HG02571 (cell line): ENCODE measurements around the gene CRYM.
"Not testable (repeated sequence)": the region's sequence is repeated elsewhere in the genome, so short reads cannot be mapped to it uniquely, and the experiment has no call there.

Experiments
- ATAC-seq: cut with Tn5 transposase; IDR thresholded peaks from one replicate; pipeline ENCODE4 v1.9.1; 2021; ENCODE audit warnings: mild to moderate bottlenecking, moderate library complexity; ENCODE audit not compliant: unreplicated experiment

CRYM gene

DNA sequence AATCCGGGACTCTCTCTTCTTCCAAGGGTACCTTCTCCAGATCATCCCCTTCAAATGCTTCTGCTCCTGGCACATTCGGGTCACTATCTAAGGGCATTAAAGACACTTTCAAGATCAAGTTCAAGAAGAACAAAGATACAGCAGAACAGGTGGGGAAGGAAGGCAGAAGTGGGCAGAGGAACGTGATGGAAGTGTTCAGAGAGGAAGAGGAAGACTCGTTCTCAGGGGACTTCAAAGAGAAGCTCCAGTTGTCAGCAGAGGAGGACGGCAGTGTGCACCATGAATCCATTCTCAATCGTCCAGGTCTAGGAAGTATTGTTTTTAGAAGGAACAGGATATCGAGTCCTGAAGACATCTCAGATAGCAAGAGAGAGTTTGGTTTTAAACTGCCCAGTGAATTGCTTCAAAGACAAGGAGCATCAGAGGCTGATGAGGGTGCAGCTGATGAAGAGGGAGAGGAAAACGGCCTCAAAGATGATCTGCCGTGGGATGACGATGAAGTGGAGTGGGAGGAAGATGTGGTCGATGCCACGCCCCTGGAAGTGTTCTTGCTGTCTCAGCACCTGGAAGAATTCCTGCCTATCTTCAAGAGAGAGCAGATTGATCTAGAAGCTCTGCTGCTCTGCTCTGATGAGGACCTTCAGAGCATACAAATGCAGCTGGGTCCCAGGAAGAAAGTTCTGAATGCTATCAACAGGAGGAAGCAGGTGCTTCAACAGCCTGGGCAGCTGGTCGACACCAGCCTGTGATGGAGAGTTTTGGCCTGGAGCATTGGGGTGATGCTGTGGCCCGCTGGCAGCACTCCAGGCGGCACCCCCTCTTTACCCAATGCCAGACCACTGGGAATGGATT, 27.8 kb downstream of the CRYM start:
- ATAC-seq = no peak

DNA sequence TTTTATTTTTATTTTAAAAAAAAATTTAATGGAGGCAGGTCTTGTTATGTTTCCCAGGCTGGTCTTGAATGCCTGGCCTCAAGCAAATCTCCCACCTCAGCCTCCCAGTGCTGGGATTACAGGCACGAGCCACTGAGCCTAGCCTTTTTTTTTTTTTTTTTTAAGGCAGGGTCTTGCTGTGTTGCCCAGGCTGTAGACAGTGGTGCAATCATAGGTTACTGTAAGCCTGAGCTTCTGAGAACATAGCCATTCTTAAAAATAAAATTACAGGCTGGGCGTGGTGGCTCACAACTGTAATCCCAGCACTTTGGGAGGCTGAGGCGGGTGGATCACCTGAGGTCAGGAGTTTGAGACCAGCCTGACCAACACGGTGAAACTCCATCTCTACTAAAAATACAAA, 29.9 kb downstream of the CRYM start:
- not testable (repeated sequence) for ATAC-seq

DNA sequence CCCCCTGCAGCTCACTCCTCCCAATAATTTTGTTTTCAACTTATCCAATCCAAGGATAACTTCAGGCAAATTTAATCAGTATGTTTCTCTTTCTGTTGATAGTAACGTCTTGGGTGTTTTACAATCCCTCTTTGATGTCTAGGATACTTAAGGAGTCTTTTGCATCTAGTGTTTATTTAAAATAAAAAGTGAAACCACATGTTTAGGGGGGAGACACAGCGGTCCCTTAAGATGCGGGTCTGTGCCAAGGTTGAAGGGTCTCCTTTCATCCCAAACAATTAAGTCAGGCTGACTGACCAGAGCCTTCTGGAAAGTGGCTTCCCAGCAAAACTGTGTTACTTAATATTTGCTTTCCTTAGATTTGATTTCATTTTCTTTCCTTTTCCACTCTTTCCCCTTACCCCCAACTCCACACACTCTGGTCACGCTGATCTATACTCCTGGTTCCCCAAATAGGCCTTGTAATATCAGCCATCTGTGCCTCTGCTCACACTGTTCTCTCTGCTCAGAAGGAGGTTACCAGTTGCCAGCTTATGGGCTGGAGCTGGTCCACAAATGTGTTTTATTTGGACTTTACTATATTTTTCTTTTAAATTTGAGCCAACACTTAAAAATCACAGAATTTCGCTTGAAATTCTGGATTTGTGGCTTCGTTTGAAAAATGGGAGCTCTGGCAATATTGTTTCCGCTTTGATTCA, 33.4 kb downstream of the CRYM start:
- no peak for ATAC-seq

GRCh38 chr16:21242756-21243155, 35.3 kb downstream of the CRYM start:
- no peak for ATAC-seq

DNA sequence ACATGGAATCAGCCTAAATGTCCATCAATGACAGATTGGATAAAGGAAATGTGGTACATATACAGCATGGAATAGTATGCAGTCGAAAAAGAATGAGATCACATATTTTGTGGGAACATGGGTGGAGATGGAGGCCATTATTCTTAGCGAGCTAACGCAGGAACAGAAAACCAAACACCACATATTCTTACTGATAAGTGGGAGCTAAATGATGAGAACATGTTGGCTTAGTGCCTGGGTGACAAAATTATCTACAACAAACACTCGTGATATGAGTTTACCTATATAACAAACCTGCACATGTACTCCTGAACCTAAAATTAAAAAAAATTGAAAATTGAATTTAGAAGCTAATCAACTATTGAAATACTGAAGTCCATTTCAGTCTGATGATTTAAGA, 38.4 kb downstream of the CRYM start:
- ATAC-seq = no peak

DNA sequence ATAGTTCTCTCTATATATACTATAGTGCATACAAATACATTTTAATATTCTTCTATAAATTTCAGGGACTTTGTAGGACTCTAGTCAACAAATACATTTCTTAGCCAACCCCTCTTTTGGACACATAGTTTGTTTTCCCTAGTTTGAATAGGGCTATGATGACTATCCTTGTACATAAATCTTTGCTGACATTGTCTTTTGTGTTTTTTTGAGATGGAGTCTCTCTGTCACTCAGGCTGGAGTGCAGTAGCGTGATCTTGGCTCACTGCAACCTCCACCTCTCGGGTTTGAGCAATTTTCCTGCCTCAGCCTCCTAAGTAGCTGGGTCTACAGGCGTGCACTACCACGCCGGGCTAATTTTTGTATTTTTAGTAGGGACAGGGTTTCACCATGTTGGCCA, 41.3 kb downstream of the CRYM start:
- ATAC-seq = no peak

GRCh38 chr16:21235199-21235585, 42.9 kb downstream of the CRYM start:
- no peak for ATAC-seq

GRCh38 chr16:21233521-21234150, 44.5 kb downstream of the CRYM start, which contains the start of gene ANKS4B:
Gene ANKS4B (plus strand): TSS chr16:21233699. CDS start chr16:21233738, 39 bp downstream.
- ATAC-seq = no peak

- ATAC-seq = no peak
These were observed 45.0 kb downstream of the CRYM start for GRCh38 chr16:21233045-21233520.

- ATAC-seq = no peak
These were observed 49.7 kb downstream of the CRYM start for GRCh38 chr16:21228361-21228872.

GRCh38 chr16:21227866-21228265, 50.2 kb downstream of the CRYM start:
- ATAC-seq = no peak

DNA sequence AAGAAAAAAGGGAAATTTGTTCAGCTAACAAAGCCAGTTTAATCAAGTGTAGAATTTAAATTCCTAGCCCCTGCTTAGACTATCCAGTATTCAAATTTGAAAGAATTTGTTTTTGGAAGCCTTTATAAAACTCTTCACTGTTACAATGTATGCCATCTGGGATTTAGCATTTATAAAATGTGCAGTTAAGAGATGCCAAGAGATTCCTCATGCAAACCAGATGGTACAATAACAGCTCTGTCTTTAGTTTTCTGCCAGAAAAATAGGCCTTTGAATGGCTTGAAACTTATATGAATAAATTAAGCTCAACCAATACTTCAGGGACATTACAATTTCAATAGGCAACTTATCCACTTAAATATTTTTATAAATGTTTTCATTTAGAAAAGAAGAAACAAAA, 51.3 kb downstream of the CRYM start:
- ATAC-seq = no peak

- ATAC-seq = no peak
These were observed 53.3 kb downstream of the CRYM start for GRCh38 chr16:21224800-21225199.

- no peak for ATAC-seq
These were observed 54.3 kb downstream of the CRYM start for GRCh38 chr16:21223787-21224186.

DNA sequence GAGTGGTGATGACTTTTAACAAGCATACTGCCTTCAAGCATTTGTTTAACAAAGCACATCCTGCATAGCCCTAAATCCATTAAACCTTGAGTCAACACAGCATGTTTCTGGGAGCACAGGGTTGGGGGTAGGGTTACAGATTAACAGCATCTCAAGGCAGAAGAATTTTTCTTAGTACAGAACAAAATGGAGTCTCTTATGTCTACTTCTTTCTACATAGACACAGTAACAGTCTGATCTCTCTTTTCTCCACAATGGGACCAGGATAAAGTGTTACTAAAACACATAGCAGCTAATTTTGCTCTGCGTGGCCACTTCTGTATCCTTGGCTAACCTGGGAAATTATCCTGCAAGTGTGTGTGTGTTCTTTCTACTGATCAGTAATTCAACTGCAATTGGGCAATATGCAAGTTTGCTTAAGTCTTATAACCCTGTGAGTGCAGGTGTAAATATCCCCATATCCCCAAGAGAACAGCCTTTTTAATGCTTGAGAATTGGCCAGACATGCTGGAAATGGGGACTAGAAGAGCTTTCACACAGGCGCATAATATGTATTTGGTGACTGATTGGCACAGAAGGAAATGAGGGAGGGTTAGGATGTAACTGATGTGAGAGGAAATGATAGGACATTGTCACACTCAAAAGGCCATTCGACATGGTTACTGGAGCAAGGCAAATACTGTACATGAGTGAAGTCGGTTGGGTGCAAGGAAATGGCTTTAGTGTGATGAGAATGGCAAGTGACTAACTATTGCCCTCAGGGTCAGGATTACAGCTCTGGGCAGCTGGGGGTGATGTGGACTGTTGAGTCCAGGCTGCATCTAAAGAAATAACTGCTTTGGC, 55.4 kb downstream of the CRYM start:
- ATAC-seq = no peak

GRCh38 chr16:21219551-21219950, 58.5 kb downstream of the CRYM start:
- ATAC-seq = no peak

DNA sequence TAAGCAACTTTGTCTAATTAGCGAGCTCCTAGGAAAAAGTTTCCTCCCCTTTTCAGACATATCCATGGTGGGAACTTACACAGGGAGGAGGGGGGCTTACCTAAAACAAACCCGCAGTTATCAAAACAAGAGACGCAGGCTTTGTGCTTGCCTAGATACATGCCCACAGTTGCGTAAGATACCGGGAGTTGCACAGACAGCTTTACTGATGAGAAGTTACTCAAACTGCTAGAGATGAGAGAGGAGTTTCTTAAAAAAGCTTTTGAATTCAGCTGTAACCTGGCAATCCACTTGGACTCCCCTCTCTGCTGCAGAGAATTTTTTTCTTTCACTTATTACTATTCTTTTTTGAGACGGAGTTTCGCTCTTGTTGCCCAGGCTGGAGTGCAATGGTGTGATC, 59.9 kb downstream of the CRYM start:
- no peak for ATAC-seq

DNA sequence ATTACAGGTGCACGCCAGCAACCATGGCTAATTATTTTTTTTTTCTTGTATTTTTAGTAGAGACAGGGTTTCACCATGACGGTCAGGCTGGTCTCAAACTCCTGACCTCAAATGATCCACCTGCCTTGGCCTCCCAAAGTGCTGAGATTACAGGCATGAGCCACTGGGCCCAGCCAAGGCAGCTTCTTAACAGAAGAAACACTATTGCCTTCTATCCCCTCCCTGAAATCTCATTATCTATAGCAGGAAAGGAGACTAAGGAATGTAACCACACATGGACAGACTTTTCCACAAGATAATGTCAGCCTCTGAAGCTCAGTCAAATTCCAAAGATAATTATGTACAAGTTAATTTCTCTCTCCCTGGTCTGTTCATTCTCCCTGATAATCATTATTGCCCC, 61.0 kb downstream of the CRYM start:
- ATAC-seq = no peak

GRCh38 chr16:21214086-21214485, 64.0 kb downstream of the CRYM start:
- no peak for ATAC-seq

DNA sequence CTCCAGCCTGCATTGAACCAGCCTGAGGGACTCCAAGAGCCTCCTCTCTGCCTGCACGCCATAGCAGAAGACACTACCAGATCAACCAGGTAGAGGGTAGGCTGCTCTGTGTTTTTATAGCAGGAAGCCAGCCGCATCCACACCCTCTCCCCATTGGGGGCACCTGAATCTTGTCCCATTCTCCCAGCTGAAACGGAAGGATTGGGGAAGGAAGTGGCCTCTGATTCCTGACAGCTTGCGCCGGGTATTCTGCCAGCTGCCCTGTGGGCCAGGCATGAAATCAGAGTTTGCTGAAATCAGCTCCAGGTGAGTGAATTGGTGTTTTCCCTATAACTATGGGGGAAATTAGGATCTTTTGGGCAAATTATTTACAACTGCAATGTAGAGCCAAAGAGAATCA, 66.6 kb downstream of the CRYM start, which contains the start of gene ZP2:
ZP2 (minus strand) TSS at position 89 of the 400 bp plus-strand sequence; CDS start at position 62, 27 bp downstream.
- no peak for ATAC-seq
